ENCODE measurements around the gene PPM1A.

The PPM1A gene

GRCh38 chr14:60226298-60226697 lies 22.7 kb upstream of the PPM1A start:
- Histone ChIP-seq H3K9me3 (ENCODE audit: insufficient read depth, low read length, severe bottlenecking) (no peaks in the 10 kb centered on the region), H3K79me2 (ENCODE audit: insufficient read depth, low read length) (no peaks in the 10 kb centered on the region), H3K36me3 (ENCODE audit: insufficient read depth, low read length) (no peaks in the 10 kb centered on the region), H3K4me1 (ENCODE audit: insufficient read depth, low read length) (no peaks in the 10 kb centered on the region), H3K27ac (ENCODE audit: low read length) (no peak overlapping the region), H3K9ac (ENCODE audit: low read depth, low read length) (no peak overlapping the region), H4K20me1 (ENCODE audit: insufficient read depth, low read length) (no peaks in the 10 kb centered on the region), H3K4me2 (ENCODE audit: insufficient read depth, low read length) (no peak overlapping the region), H2AFZ (ENCODE audit: low read depth, low read length) (no peak overlapping the region), H3K4me3 (ENCODE audit: low read depth in 1 of 2, low read length in 2 of 2) (no peak overlapping the region), H3K27me3 (ENCODE audit: insufficient read depth, low read length, poor library complexity) (no peaks in the 10 kb centered on the region)
- TF ChIP-seq EZH2 (IDR thresholded peaks at IDR 0.05; ENCODE audit: borderline replicate concordance, low read depth, low read length, severe bottlenecking) (no peak), CTCF (IDR thresholded peaks at IDR 0.05; ENCODE audit: borderline replicate concordance, extremely low read depth, low read length, poor library complexity, severe bottlenecking) (no peak)
- ATAC-seq (ENCODE audit: insufficient read depth, low read depth) (no peak), DNase-seq (no peak)

- no peak for DNase-seq
- H3K36me3 ChIP-seq (ENCODE audit: insufficient read depth, low read length), result no peaks in the 10 kb centered on the region
- no peaks in the 10 kb centered on the region for H3K4me1 ChIP-seq (ENCODE audit: insufficient read depth, low read length)
- H3K27me3 ChIP-seq (ENCODE audit: insufficient read depth, low read length, poor library complexity), result no peaks in the 10 kb centered on the region
- no peaks in the 10 kb centered on the region for H3K79me2 ChIP-seq (ENCODE audit: insufficient read depth, low read length)
- H3K9ac ChIP-seq (ENCODE audit: low read depth, low read length), result no peak overlapping the region
- ATAC-seq (ENCODE audit: insufficient read depth, low read depth), result no peak
- H3K27ac ChIP-seq (ENCODE audit: low read length), result no peak overlapping the region
- H4K20me1 ChIP-seq (ENCODE audit: insufficient read depth, low read length), result no peaks in the 10 kb centered on the region
- TF ChIP-seq EZH2 (IDR thresholded peaks at IDR 0.05; ENCODE audit: borderline replicate concordance, low read depth, low read length, severe bottlenecking), result no peak
- no peak for TF ChIP-seq CTCF (IDR thresholded peaks at IDR 0.05; ENCODE audit: borderline replicate concordance, extremely low read depth, low read length, poor library complexity, severe bottlenecking)
- H3K4me2 ChIP-seq (ENCODE audit: insufficient read depth, low read length), result no peak overlapping the region
- no peak overlapping the region for H3K4me3 ChIP-seq (ENCODE audit: low read depth in 1 of 2, low read length in 2 of 2)
- no peak overlapping the region for H2AFZ ChIP-seq (ENCODE audit: low read depth, low read length)
- no peaks in the 10 kb centered on the region for H3K9me3 ChIP-seq (ENCODE audit: insufficient read depth, low read length, severe bottlenecking)
Observed at GRCh38 chr14:60227291-60227690, 21.7 kb upstream of the PPM1A start.

- no peak for TF ChIP-seq EZH2 (IDR thresholded peaks at IDR 0.05; ENCODE audit: borderline replicate concordance, low read depth, low read length, severe bottlenecking)
- Histone ChIP-seq H3K79me2 (ENCODE audit: insufficient read depth, low read length) (no peaks in the 10 kb centered on the region), H3K4me1 (ENCODE audit: insufficient read depth, low read length) (no peaks in the 10 kb centered on the region), H3K9me3 (ENCODE audit: insufficient read depth, low read length, severe bottlenecking) (no peaks in the 10 kb centered on the region), H2AFZ (ENCODE audit: low read depth, low read length) (no peak overlapping the region), H3K4me3 (ENCODE audit: low read depth in 1 of 2, low read length in 2 of 2) (no peak overlapping the region), H3K36me3 (ENCODE audit: insufficient read depth, low read length) (no peaks in the 10 kb centered on the region), H4K20me1 (ENCODE audit: insufficient read depth, low read length) (no peaks in the 10 kb centered on the region), H3K4me2 (ENCODE audit: insufficient read depth, low read length) (no peak overlapping the region), H3K27ac (ENCODE audit: low read length) (no peak overlapping the region), H3K27me3 (ENCODE audit: insufficient read depth, low read length, poor library complexity) (no peaks in the 10 kb centered on the region), H3K9ac (ENCODE audit: low read depth, low read length) (no peak overlapping the region)
- DNase-seq (no peak), ATAC-seq (ENCODE audit: insufficient read depth, low read depth) (no peak)
Observed at GRCh38 chr14:60229614-60230013, 19.4 kb upstream of the PPM1A start.

- ATAC-seq (ENCODE audit: insufficient read depth, low read depth) (no peak), DNase-seq (no peak)
- Histone ChIP-seq H3K36me3 (ENCODE audit: insufficient read depth, low read length) (no peaks in the 10 kb centered on the region), H2AFZ (ENCODE audit: low read depth, low read length) (no peak overlapping the region), H3K4me1 (ENCODE audit: insufficient read depth, low read length) (no peaks in the 10 kb centered on the region), H3K9ac (ENCODE audit: low read depth, low read length) (no peak overlapping the region), H4K20me1 (ENCODE audit: insufficient read depth, low read length) (no peaks in the 10 kb centered on the region), H3K79me2 (ENCODE audit: insufficient read depth, low read length) (no peaks in the 10 kb centered on the region), H3K27me3 (ENCODE audit: insufficient read depth, low read length, poor library complexity) (no peaks in the 10 kb centered on the region), H3K9me3 (ENCODE audit: insufficient read depth, low read length, severe bottlenecking) (no peaks in the 10 kb centered on the region), H3K4me2 (ENCODE audit: insufficient read depth, low read length) (no peak overlapping the region), H3K4me3 (ENCODE audit: low read depth in 1 of 2, low read length in 2 of 2) (no peak overlapping the region), H3K27ac (ENCODE audit: low read length) (no peak overlapping the region)
- TF ChIP-seq CTCF (IDR thresholded peaks at IDR 0.05; ENCODE audit: borderline replicate concordance, extremely low read depth, low read length, poor library complexity, severe bottlenecking) (no peak), EZH2 (IDR thresholded peaks at IDR 0.05; ENCODE audit: borderline replicate concordance, low read depth, low read length, severe bottlenecking) (no peak)
Observed at GRCh38 chr14:60232185-60232584, 16.8 kb upstream of the PPM1A start.

Data from DND-41 (cell line).